NCI-H1092 (cell line): ENCODE measurements around the gene FXYD4.
A peak's percentile ranks its signal among the peaks of the same experiment; 100 is the strongest.

Experiments
- DNase-seq: peaks from one replicate; lab custom pipeline; 2025; lab: John Stamatoyannopoulos, UW

FXYD4 gene

GRCh38 chr10:43396061-43396927 lies 24.9 kb downstream of the FXYD4 start:
- peak; percentile 17 for DNase-seq

GRCh38 chr10:43396928-43397624 lies 25.6 kb downstream of the FXYD4 start:
- peak; percentile 73 for DNase-seq

GRCh38 chr10:43398939-43399319 lies 27.5 kb downstream of the FXYD4 start:
- no peak for DNase-seq

GRCh38 chr10:43399320-43400310 lies 28.2 kb downstream of the FXYD4 start:
- no peak for DNase-seq

GRCh38 chr10:43401627-43402026 lies 30.2 kb downstream of the FXYD4 start:
- DNase-seq = no peak

- DNase-seq = no peak
These were observed 30.7 kb downstream of the FXYD4 start for GRCh38 chr10:43402176-43402575.

- DNase-seq = no peak
These were observed 31.5 kb downstream of the FXYD4 start for GRCh38 chr10:43402880-43403452.

GRCh38 chr10:43403911-43404703 lies 32.7 kb downstream of the FXYD4 start:
- no peak for DNase-seq

GRCh38 chr10:43404704-43405084 lies 33.3 kb downstream of the FXYD4 start:
- DNase-seq = no peak

- DNase-seq = no peak
These were observed 35.7 kb downstream of the FXYD4 start for GRCh38 chr10:43407148-43407575.

- DNase-seq = peak; percentile 30
These were observed 36.3 kb downstream of the FXYD4 start for GRCh38 chr10:43407576-43408330.

- no peak for DNase-seq
These were observed 36.9 kb downstream of the FXYD4 start for GRCh38 chr10:43408331-43408709.

- DNase-seq = peak; percentile 89
These were observed 37.4 kb downstream of the FXYD4 start, which contains the start of gene HNRNPF for GRCh38 chr10:43408710-43409384. HNRNPF (minus strand) TSS chr10:43409186; CDS start chr10:43387884, 21,302 bp downstream.

GRCh38 chr10:43409385-43410109 lies 38.1 kb downstream of the FXYD4 start:
- peak; percentile 29 for DNase-seq

- no peak for DNase-seq
These were observed 38.9 kb downstream of the FXYD4 start for GRCh38 chr10:43410345-43410744.

- no peak for DNase-seq
These were observed 40.1 kb downstream of the FXYD4 start for GRCh38 chr10:43411536-43411935.

GRCh38 chr10:43415544-43415943 lies 44.1 kb downstream of the FXYD4 start:
- DNase-seq = no peak

- DNase-seq = no peak
These were observed 46.7 kb downstream of the FXYD4 start for GRCh38 chr10:43417950-43418768.
